COLO829 (cell line): ENCODE measurements around the gene PROB1.
"Not testable (repeated sequence)": the region's sequence is repeated elsewhere in the genome, so short reads cannot be mapped to it uniquely, and the experiment has no call there.

ENCODE experiments used
- DNase-seq: peaks from one replicate; pipeline ENCODE4 v3.0.0; 2012; ENCODE audit warnings: low spot score

PROB1 gene

GRCh38 chr5:139392324-139392677, 2.6 kb downstream of the PROB1 start:
- DNase-seq, result no peak

- peak; percentile 12 for DNase-seq
These were observed 3.2 kb downstream of the PROB1 start for GRCh38 chr5:139391570-139392323.

DNA sequence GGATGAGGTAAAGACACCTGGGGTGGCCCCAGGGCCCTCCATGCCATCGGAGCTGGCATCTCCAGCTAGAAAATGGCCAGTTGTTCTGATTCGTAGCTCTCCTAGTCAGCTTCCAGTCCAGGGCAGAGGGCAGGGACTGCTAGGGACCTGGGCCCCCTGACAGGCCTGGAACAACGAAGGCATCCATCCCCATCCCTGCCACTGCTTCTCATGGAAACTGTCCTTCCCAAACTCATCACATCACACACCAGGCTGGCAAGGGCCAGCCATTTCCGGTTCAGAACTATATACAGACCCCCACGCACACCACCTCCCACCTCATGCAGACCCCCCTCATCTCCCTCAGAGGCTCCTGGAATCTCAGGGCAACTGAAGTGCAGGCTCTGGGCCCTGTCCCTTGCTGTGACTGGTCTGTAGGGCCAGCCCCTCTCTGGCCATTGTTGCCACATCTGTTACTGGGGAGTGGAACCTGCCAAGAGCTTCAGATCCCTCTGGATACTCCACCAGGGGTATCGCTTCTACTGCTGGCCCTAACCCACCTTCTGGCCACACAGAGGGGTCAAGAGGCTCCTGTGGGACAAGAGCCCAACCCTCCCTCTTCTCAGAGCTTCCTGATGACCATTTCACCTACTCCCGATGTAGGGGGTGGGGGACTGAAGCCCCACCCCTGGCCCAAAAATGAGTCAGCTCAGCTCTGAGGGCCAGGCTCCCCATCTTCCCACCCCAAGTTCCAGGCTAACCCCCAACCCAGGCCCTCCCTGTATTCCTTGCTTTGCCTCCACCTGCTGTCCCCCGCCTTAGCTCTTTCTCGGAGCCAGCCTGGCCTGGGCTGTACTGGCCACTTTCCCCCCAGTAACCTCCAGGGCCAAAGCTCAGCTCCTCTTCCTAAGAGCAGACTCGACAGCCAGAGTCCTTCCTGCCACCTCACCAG, 4.0 kb downstream of the PROB1 start:
- DNase-seq, result no peak

- DNase-seq, result no peak
These were observed 4.9 kb downstream of the PROB1 start, which contains the start of gene MZB1 for GRCh38 chr5:139389701-139390638. MZB1 (minus strand) TSS chr5:139389913; CDS start chr5:139389856, 57 bp downstream.

- DNase-seq, result no peak
These were observed 6.6 kb downstream of the PROB1 start for GRCh38 chr5:139388198-139388821.

DNA sequence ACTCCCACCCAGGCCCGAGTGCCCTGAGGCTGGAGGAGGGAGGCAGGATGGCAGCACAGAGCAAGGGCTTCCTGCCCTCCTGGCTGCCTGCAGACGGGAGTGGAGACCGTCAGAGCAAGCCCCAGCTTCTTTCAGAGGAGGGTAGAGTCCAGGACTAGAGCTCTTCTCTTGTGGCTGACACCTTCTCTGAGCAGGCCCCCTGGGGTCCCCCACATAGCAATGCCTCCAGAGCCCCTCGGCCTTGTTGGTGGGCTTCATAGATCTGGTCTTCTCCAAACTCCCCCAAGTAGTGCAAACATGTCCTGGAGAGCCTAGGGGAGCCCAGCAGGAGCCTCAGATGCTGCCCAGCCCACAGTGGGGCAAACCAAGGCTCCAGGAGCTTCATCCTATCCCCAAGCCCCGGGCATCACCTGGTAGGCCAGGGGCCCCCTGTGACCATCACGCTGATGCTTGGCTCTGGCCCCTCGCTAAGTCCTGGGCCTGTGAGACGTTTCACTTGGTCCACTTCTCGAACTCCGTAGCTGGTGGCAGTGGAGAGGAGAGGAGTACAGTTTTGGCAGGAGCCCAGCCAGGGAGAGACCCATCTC, 7.2 kb downstream of the PROB1 start:
- DNase-seq, result no peak

DNA sequence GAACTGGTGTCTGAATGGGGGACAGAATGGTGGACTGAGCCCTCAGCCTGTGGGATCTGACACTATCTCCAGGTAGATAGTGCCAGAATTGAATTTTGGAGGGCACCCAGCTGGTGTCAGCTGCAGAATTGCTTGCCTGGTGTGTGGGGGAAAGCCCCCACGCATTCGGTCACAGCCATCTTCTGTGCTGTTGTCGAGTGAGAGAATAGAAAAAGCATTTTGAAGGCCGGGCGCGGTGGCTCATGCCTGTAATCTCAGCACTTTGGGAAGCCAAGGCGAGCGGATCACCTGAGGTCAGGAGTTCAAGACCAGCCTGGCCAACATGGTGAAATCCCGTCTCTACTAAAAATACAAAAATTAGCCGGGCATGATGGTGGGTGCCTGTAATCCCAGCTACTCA, 7.9 kb downstream of the PROB1 start:
- not testable (repeated sequence) for DNase-seq

DNA sequence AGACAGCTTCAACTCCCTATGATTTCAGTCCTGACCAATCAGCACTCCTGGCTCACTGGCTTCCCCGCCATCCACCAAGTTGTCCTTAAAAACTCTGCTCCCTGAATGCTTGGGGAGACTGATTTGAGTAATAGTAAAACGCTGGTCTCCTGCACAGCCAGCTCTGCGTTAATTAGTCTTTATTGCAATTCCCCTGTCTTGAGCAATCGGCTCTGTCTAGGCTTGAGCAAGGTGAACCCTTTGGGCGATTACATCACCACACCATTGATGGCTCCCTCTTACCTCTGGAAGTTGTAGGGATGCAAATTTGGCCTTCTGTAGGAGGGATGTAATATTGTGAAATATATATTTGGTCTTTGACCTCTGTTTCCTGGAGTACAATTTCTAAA, 8.9 kb downstream of the PROB1 start:
- DNase-seq, result no peak

- DNase-seq, result no peak
These were observed 9.5 kb downstream of the PROB1 start for GRCh38 chr5:139385061-139386049.

DNA sequence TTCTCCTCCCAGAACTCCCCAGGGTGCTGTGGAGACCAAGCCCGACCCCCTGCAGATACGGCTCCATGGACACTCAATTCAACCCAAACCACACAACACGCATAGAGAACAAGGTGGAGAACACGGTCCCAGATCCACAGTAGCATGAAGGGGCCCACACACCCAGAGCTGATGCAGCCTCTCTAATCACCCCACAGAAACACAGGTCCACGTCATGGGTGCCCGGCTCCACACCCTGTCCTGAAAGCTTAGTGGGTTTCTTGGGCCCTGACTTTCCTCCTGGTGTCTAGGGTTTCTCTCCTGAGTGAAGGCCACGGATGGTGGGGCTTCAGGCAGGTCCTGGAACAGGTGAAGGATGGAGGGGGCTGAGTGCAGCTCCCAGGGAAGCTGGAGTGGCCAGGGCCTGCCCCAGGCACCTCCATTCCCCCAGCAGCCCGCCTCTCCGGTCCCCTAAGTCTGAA, 10.3 kb downstream of the PROB1 start:
- DNase-seq, result no peak

DNA sequence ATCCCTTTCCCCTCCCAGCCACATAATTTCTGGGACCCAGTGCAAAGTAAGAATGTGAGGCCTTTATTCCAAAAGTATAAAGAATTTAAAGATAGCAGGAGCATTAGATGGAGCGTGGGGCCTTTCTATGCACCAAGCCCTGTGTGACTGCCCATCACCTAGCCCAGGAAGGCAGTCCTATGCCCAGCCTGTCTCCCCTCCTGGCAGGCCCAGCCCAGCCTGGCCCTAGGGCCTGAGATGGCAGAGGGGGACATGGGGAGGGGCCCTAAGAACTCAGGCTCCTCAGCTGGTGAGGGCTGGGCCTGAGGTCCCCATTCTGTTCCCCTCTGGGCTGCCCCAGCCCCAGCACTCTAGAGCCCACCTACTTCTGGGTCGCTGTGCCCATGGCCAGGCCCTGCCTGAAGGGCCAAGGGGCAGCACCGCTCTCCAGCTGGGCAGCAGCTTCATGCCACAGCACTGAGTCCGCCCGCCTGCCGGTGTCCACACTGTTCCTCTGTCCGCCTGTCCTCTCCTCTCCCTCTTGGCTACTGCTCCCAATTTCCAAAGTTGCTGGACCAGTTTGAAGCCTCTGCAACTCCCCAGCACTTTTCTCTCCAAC, 10.8 kb downstream of the PROB1 start:
- DNase-seq, result no peak

GRCh38 chr5:139383275-139383992, 11.5 kb downstream of the PROB1 start, which contains the start of gene SLC23A1:
SLC23A1 (minus strand) TSS chr5:139383297; CDS start chr5:139383253, 44 bp downstream.
- no peak for DNase-seq

GRCh38 chr5:139382807-139383206, 12.1 kb downstream of the PROB1 start:
- DNase-seq, result no peak

DNA sequence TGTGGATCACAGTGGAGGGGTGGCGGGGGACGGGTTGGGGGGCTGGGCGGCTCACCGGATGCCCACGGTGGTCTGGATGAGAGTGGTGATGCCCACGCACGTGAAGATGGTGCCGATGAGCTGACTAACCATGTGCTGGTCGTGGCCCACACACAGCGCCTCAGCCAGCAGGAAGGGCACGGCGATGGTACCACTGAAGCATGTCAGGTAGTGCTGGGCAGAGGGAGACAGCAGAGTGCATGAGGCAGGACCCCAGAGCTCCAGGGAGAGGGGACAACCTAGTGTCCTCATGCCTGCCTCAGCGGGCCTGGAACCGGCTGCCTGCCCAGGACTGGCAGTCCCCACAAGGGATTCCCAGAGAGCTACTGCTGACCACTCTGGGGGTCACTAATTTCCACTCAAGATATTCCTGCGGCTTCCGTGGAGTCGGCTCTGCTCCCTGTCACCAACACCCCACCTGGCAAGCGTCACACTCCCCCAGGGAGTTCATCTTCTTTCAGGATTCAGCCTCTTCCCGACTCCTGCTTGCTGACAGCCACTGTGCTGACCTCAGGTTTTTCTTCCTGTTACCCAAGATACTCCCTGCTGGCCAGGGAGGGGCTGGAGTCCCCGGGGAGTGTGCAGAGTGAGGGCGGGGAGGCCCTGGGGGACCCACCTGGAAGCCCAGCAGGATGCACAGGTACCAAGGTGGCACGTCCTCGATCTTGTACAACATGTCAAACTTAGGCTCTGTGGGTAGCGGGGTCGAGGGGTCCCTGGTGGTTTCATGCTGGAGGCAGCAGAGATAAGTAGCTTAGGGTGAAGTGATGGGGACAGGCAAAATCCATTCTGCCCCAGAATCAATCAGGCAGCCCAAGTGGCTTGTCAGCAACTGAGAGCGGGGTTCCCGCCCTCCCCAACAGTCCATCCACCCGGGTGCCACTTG, 12.8 kb downstream of the PROB1 start:
- no peak for DNase-seq

DNA sequence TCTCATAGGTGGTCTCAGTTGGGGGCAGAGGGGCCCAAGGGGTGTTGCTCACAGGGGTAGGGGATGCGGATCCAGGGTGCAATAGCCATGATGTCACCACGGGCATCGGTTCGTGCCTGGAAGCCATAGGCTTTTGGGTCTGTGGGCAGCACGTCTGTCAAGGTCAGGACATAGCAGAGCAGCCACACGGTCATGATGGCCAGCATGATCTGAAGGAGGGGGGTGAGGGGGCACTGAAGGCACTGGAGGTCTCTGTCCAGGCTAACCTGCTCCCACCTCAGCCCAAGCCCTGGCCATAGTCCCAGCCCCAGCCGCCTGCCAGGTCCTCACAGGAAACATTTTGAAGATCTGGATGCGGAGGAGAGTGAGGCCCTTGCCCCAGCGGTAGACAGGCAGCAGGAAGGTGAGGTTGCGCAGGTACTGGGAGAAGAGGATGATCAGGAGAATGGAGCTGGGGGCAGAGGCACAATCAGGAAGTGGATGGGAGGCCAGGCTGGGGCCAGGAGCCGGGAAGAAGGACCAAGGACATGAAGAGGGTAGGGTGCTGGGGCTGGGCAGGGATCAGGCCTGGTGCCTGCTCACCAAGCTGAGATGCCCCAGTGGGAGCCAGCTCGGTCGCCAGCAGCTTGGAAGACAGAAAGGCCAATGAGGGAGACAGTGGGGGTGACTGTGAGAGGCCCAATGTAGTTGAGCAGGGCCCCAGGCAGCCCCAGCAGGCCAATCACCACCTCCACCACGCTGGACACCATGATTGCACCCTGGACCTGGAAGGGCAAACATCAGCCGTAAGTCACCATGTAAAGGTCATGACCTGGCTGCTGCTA, 15.1 kb downstream of the PROB1 start:
- no peak for DNase-seq

GRCh38 chr5:139378941-139379361, 16.0 kb downstream of the PROB1 start:
- DNase-seq, result no peak
